GM21447 (cell line): ENCODE results near the gene MVD.
A peak's percentile ranks its signal among the peaks of the same experiment; 100 is the strongest.

Experiments used
- ATAC-seq: cut with Tn5 transposase; IDR thresholded peaks from one replicate; pipeline ENCODE4 v1.9.1; 2021; ENCODE audit not compliant: unreplicated experiment

The MVD gene

DNA sequence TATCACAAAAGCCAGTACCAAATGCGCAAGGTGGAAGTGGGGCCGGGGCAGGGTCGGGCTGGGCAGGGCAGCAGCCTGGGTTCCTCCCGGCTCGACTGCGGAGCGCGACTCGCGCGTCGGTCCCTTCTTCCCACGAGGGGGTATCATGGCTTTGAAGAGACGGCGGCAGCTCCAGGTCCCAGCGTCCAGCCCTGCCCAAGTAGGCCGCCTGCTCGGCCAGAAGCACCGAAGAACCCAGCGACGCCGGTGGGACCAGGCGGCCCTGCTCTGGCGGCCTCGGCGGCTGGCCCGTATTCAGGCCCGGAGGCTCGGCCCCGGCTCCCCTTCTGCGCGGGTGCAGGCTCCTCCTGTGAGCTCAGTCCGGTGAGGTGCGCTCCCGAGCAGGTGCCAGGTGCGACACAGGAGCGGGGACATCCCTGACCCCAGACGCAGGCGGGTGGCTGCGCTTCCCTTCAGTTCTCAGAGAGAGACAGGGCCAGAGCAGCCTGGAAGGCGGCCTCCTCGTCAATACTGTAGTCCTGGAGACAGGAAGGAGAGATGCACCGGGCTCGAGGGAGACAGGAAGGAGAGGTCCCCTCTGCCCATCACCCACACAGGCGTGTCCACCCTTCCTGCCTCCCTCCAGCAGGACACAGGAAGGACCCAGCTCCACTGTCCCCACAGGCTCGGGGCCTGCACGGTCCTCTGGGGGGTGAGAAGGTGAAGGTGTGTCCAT is 34.4 kb upstream of the MVD start:
- no peak for ATAC-seq

DNA sequence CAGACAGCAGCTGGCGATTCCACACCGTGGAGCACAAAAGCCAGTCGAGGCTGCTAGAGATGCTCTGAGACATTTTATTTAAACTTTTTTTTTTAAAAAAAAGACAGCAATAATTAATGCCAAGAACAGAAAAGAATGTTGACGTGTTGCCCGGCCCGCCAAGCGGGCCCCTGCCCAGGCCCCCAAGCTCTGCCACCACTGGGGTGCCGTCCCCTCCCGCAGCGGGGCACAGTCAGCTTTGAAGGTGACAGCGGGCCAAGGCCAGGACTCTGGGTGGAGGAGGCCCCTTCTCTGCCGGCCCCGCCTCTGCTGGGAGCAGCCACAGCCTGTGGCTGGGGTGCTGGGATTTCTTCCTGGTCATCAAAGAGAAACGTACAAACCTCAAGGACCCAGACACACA is 33.5 kb upstream of the MVD start:
- ATAC-seq: no peak

DNA sequence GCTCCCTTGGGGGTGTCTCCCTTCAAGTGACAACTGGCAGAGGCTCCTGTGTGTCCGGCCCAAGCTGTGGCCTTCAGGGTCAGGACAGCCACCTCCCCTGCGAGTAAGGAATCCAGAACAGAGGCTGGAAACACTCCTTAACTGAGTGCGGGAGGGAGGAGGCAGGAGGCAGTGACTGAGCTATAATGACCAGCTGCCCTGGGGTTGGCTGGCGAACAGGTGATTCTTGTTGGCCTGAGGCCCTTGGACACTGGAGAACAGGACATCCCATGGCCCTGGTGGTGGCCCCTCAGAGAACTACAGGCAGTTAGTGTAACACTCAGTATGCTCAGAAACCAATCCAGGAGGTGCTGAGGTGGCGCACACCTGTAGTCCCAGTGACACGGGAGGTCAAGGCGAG is 32.9 kb upstream of the MVD start:
- ATAC-seq: no peak

DNA sequence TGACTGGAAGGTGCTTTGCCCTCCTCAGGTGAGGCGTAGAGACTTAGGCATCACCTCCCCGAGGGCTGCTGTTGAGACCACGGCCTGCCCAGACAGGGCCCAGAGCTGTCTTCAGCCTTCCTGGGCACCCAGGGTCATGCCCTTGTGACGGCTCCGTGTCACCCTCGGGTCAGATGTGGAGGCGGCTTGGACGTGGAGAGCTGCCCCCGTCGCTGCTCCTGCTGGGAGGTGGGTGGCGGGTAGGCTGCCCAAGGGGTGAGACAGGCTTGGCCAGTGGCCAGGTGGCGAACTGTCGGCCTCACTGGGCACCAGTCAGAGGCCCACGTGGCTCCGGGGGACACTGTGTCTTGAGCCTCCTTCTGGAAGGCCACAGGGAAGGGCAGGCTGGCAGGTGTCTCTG is 32.3 kb upstream of the MVD start:
- ATAC-seq: no peak

DNA sequence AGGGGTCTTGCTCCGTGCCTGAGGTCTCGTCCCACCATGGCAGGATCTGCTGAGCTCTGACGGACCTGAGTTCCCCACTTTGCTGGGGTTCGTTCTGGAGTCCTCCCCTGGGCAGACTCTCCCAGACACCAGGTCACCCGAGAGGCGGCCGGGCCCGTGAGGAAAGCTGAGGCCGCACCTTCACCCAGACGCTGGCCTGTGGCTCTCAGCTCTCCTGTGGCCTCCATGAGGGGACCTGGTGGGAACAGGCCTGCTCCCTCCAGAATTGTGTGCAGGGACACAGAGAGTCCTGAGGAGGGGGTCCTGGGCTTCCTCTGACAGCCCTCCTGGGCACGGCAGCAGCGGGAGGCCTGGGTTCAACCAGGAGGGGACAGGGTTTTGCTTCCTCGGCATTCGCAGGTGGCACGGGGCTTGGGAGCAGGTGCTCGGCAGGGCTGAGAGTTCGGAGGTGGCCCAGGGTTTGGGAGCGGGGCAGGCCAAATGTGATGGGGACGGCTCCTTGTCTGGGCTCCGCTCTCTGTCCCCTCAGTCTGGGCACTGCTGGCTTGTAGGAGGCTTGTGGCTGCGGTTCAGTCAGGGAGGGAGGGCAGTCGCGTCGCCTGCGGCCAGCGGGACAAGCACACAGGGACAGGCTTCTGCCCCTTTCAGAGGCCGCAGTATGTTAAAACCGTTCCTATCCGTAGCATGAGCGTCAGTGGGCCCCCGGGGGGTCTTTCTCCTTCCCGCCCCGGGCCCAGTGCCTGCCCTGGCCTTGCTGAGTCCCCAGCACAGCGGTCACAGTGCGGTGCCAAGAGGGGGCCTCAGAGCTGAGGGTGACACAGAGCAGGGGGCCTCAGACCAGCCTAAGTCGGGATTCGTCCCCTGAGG is 31.6 kb upstream of the MVD start:
- no peak for ATAC-seq

DNA sequence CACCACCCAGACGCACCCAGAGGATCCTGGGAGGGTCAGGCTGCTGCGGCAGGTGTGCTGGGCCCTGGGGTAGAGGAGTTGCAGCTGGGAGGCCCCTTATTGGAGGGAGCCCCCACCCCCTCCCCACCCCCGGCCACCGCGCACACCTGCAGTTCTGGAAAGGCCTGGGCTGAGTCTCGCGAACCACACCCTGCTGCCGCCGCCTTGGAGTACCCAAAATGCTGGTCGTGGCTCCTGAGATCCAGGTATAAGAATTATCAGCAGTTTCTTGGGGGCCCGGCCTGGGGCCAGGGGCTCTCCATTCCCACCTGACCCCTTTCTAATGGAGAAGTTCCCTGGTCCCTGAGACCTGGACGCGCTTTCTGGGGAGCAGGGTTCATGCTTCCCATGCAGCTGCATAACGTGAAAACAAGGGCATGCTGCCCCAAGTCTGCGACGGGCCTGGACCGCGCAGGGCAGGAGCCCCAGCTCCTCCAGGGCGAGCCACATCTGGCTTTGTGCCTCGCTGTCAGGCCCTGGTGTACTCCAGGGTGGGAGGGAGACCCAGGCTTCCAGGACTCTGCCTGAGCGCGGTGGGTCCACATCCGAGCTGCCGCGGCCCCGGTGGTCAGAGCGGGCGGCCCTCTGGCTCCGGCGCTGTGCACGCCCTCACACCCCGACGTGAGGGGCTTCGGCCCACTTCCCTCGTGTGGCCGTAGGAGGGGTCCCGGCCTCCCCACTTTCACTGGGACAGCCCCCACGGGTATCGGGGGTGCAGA is 30.7 kb upstream of the MVD start:
- no peak for ATAC-seq

DNA sequence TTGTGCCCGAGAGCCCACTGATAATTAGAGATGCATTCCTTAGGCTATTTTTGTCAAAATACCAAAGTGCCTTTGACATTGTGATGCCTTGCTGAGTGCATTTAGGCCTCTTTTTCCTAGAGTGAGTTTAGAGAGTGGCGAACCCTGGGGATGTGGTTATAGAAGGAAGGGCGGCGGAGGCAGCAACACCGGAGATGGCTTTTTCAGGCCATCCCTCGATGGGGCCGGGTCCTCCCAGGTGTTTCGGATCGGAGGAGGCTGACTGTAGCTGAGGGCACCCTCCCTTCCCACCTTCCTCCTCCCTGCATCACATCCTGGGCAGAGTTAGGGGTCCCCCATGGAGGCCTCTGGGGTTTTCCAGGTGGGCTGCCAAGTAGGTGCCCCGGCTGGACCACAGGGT is 30.0 kb upstream of the MVD start:
- ATAC-seq: no peak

DNA sequence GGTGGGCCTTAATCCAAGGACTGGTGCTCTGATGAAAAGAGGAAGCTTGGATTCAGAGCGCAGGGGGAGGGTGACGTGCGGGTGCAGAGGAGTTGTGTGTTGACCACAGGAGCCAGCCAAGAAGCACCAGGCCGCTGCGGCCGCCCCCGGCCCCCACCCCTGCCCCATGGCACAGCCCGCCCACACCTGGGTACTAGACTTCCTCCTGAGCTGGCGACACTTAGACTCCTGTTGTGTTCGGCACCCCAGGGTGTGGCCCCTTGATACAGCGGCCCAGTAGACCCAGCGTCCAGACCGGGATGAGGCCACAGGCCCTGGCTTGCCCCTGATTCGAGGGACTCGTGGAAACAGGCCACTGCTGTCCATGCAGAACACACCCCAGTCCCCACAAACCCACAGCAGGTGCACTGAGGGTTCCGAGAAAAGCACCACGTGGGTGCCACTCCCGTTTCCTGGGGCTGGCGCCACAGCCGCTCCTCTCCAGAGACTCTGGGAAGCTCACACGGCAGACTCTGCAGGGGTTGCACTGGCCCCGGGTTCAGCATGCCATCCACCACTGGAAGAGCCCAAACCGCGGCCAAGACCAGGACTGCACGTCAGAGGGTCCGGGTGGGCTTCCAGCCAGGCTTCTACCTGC is 29.2 kb upstream of the MVD start:
- no peak for ATAC-seq

DNA sequence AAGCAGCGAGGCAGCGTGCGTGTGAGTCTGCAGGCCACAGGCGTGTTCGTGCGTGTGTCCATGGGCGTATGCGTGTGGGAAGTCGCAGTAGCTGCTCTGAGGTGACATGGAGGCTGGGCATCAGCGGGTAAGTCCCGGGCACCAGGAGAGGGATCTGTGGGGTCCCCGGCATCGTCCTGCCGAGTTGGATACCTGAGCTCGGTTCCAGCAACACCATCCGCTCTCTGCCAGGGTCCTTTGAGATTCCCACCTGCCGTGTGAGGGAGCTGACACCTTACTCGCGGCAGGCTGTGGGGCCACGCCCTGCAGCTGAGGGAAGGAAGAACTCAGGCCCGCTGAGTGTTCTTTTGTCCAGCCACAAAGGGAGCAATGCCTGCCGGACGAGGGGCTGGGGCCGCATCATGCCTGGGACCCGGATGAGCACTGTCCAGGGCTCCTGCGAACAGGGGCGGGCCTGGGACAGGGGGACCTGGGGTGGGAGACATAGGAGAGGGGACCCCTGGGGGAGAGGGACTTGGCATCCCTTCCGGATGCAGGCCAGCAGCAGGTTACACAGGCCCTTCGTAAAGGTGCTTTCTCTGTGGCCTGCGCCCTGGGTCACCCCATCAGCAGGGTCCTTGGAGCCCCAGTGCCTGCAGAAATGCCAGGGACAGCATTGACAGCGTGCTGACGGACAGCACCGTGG is 28.4 kb upstream of the MVD start:
- no peak for ATAC-seq

DNA sequence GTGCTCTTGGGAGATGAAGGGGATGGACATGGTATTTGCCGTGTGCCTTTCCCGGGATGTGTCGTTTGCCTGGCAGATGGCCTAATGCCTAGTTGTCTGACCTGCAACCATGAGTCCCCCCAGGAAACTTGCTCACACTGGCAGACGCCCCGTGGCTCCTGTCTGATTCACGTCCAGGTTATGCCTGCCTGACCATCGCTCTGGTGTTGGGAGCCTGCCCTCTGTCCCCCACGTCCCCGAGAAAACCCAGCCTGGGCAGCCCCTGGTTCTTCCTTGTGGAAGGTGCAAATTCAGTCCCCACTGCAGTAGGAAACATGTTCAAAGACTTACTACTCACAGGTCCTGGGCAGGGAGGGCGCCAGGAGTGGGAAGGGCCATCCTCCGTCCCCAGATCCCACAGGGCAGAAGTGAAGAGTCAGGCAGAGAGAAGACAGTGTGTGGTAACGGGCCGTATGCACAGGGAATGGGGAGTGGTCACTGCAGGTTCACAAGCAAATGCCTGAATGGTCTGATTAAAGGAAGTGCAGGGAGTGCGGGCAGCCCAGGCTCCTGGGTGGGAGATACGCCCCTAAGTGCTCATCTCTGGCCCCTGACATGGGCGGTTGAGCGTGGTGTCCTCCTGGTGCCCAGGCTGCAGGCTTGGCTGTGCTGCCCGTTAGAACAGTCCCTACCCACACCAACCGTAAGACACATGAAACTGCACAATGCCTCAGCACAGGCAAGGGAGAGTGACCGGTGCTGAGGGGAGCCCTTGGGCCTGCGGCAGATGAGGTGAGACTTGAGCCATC is 27.6 kb upstream of the MVD start:
- ATAC-seq: no peak

DNA sequence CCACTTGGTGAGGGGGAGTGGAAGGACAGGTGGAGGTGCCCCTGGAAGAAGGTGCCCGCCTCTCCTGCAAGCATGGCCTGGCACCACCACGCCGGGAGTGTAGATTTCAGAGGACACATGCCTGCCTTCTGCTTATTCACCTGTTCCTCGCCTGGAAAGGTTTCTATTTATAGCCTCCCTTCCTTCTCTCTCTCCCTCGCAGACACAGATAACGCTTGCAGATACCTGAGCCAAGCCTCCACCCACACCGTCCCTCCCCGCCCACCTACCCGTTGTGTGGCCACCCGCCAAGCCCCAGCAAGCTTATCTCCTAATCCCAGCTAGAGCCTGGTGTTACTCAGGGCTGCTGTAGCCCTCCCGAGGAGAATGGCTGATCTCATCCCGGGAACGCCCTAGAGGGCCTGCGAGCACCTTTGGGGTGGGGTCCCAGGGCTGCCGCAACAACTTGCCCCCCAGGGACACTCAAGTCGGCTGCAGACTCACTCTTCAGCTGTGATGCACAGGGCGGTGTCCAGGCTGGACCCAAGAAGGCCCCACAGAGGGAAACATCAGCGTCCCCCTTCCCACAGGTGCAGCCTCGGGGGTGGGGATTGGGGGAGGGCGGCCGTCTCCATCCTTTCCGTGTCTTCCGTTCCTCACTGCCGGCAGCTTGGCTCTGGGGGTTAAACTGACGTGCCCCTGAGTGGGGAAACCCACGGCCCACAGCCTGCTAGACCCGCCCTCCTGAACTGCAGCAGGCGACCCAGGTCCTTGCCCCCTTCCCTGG is 25.3 kb upstream of the MVD start:
- ATAC-seq: no peak

DNA sequence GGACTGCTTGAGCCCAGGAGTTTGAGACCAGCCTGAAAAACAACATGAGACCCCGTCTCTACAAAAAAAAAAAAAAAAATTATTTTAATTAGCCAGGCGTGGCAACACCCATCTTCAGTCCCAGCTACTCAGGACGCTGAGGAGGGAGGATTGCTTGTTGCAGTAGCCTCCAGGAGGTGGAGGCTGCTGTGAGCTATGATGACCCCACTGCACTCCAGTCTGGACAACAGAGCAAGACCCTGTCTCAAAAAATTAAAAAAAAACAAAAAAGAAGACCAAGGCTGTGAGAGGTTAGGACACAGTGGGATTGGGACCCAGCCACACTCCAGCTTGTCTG is 24.8 kb upstream of the MVD start:
- ATAC-seq: no peak

DNA sequence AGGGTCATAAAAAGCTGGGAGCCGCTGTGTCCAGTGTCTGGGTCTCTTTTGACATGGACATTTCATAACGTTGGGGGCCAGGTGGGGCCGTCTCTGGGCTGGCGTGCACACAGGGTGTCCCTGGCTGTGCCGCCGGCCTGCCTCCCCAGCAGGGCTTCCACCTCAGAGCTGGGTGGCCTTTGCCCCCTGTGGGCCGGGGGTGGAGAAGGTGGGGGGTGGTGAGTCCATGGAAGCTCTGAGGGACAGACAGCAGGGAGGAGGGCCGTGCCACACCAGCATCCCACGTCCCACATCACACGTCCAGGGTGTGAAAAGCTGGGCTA is 24.3 kb upstream of the MVD start:
- ATAC-seq: no peak

DNA sequence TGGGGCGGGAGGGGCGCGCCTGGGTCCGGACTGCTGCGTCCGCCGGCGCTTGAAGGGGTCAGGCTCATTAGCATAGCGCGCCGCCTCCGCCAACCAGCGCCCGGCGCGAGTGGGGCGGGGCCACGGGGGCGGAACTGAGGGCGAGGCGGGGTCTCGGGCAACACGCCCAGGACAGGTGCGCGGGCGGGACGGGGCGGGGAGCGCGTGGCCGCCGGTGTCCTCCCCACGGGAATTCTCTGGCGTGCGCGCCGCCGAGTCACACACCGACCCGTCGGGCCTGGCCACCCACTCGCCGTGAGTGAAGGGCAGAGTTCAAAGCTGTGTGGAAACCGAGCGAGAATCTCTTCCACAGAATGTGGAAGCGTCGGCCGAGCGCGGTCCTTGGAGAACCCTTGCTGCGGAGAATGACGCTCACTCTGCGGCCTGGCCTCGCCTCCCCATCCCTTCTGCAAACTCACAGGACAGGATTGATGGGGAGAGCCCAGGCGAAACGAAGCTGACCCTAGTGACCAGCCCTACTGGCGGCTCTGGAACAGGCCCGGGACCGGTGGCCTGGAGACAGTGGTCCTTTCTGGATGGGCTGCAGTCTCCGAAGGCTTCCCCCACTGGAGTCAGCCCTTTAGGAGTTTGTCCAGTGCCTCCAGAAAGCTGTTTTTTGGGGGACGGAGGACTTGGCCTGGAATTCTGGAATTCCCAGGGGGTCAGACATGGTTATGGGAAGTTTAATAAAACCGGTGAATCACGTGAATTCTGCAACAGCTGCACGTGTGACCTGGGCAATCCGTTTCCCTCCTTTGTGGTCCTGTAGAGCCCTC is 23.8 kb upstream of the MVD start, which contains the start of gene SNAI3:
Gene SNAI3, minus strand, starts transcription at position 69 of the 815 bp plus-strand sequence. CDS start 101 bp downstream, outside the sequence.
- ATAC-seq: peak; percentile 54

DNA sequence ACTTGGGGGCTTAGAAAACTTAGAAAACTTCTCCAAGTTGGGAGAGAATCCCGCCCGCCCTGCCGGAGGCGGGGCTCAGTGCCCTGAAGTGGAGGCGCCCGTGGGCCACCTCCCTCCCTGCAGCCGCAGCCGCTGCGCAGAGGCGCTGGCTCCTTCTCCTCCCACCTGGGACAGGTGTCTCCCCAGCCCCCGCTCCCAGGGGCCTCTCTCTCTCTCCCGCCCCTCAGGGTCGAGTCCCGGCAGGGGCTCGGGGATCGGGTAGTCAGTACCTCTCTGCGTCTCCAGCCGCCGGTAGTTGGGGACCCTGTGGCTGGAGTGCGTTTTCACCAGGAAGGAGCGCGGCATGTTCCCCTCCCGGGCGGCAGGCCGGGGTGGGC is 23.2 kb upstream of the MVD start:
- peak; percentile 14 for ATAC-seq

DNA sequence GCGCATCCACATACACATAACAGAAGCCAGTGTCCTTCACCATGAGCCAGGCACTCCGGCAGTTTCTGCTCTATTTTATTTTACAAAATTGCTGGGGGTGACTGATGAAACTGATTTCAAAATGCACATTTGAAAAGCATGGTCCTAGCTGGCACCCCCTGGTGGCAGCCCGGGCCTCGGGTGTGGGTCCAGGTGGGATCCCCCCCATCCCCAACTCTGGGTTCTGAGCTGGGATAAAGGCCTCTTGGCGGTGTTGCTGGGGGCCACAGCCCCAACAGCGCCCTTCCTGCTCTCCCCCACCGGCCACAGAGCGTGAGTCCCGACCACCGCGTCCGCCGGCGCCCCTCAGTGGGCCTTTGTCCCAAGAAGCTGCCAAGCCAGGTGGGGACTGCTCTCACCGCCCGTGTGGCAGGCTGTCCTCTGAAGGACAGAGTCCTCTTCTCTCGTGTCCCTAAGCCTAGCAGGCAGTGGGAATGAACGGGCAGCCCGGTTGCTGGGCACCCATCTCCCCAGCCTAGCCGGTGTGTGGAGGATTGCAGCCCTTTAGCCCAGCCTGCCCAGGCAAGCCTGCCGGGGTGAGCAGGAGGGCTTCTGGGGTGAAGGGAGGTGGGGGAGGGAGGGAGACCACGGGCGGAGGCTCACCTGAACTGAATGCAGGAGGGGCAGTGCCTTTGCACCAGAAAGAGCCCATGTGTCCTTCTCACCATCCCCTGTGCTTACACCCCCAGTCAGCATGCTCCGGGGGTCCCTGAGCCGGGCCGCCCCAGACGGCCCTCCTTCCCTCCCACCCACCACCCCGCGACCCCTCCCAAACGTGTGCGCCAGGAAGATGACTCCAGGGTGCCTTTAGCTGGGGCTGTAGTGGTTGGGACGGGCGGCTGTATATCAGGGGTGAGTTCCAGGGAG is 22.5 kb upstream of the MVD start:
- no peak for ATAC-seq

DNA sequence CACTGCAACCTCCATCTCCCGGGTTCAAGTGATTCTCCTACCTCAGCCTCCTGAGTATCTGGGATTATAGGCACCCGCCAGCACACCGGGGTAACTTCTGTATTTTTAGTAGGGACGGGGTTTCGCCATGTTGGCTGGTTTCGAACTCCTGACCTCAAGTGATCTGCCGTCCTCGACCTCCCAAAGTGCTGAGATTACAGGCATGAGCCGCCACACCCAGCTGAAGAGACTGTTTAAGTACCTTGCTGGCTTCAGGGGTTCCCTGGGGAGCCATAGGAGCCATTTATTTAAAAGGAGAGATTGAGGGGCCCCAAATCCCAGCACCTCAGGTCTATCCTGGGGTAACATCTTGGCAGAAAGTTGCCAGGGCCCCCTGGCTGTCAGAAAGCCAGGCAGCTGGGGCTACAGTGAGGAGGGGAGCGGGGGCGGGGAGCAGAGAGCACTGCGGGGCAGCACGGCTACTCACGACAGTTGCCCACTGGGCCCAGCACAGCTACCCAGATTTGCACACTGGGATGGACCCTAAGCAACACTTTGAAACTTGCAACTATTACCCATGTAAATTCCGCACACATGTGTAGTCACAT is 21.8 kb upstream of the MVD start:
- ATAC-seq: no peak
